Coronary artery (tissue), 2 donors: ENCODE data around the gene RHBDF2.
"Not testable (repeated sequence)": the region's sequence is repeated elsewhere in the genome, so short reads cannot be mapped to it uniquely, and the experiment has no call there.

Experiments
- DNase-seq: peaks from one replicate; pipeline ENCODE4 v3.0.0-alpha.2; 2017; ENCODE audit warnings: low spot score
- H3K27ac ChIP-seq, 2 donors: fragments of 200-600 bp; sonication (generic); one replicate each; pipeline ENCODE4 v1.5.1; 2016 to 2019
- H3K4me3 ChIP-seq: fragments of 200-600 bp; sonication (generic); 2 replicates; pipeline ENCODE4 v1.5.1; 2016; ENCODE audit warnings: mild to moderate bottlenecking, moderate library complexity
- CTCF ChIP-seq: fragments of 200-600 bp; sonication (generic); IDR thresholded peaks from one replicate; pipeline ENCODE4 v1.5.1; 2019; ENCODE audit warnings: antibody characterized with exemption

RHBDF2 gene

GRCh38 chr17:76537578-76538280 lies 36.5 kb upstream of the RHBDF2 start, which contains the start of gene CYGB:
TSS of gene CYGB (minus strand) at chr17:76537709. CDS start at chr17:76537542, 167 bp downstream.
- peak within 1 kb of the TSS; percentile 79 for H3K4me3 ChIP-seq
- H3K27ac ChIP-seq, result peak within 1 kb of the TSS; percentile 40 to 87
- peak; percentile 73 for DNase-seq
- TF ChIP-seq CTCF, result no peak

GRCh38 chr17:76537288-76537577 lies 36.0 kb upstream of the RHBDF2 start:
- peak overlapping the region; percentile 1 to 87 for H3K27ac ChIP-seq
- DNase-seq, result peak; percentile 78
- H3K4me3 ChIP-seq, result peak overlapping the region; percentile 79
- TF ChIP-seq CTCF, result no peak

GRCh38 chr17:76536511-76537287 lies 35.5 kb upstream of the RHBDF2 start:
- peak; percentile 62 for DNase-seq
- no peak for TF ChIP-seq CTCF
- Histone ChIP-seq H3K4me3 (peak overlapping the region; percentile 79), H3K27ac (peak overlapping the region; percentile 1 to 87)

GRCh38 chr17:76535788-76536510 lies 34.7 kb upstream of the RHBDF2 start:
- DNase-seq, result peak; percentile 71
- TF ChIP-seq CTCF, result no peak
- Histone ChIP-seq H3K27ac (peak overlapping the region in 1 of 2 donors; percentile 87), H3K4me3 (peak overlapping the region; percentile 79)

DNA sequence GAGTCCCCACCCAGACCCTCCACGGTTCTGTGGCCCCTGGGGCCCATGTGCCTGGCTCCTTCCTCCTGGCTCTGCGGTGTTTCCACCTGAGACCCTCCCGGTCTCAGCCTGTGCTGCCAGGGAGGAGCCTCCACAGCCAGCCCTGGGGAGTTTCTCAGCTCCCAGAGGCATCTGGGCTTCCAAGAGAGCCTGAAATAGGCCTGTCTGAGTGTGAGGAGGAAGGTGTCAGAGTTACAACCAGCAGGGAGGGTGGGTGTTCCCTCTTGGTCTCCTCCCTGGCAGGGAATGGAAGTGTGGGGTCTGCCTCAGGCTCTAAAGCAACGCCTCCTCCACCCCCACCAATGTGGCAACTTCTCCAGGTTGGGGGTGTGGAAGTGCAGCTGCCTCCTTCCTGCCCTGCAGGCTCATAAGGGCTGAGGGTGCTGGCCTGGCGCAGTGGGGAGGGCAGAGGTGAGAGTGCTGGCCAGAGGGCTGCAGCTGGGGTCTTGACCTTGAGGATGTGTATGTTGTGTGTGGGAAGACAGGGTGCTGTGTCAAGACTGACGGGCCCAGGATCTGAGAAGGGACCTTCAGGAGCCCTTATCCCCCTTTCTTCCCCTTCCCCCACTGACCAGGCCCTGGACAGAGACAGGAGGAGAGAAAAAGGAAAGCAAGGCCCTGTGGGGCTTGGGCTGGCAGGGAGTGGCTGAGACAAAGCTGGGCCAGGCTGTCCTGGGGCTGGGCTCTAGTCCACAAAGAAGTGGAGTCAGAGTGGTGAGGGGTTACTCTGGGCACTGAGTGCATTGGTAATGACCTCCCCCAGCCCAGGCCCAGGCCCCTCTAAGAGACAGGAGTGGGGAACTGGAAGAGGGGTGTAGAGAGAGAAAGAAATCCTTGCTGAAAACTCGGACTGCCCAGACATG lies 33.9 kb upstream of the RHBDF2 start:
- H3K27ac ChIP-seq, result peak overlapping the region in 1 of 2 donors; percentile 87

GRCh38 chr17:76533640-76534359 lies 32.6 kb upstream of the RHBDF2 start:
- H3K4me3 ChIP-seq, DNase-seq, H3K27ac ChIP-seq: not testable (repeated sequence)

More for the DNA sequence above, 33.9 kb upstream of the RHBDF2 start:
- TF ChIP-seq CTCF, result no peak
- peak; percentile 71 for DNase-seq
- H3K4me3 ChIP-seq, result peak overlapping the region; percentile 79
